BLaER1 (cell line): Measurements from ENCODE around the gene PARP14.

ENCODE experiments used
- H3K27ac ChIP-seq: shearing (Covaris generic); formaldehyde crosslinking; 2 replicates; pipeline ENCODE4 v1.8.1; 2022
- H3K27me3 ChIP-seq: shearing (Covaris generic); formaldehyde crosslinking; 2 replicates; pipeline ENCODE4 v1.8.1; 2022
- H3K36me3 ChIP-seq: shearing (Covaris generic); formaldehyde crosslinking; 2 replicates; pipeline ENCODE4 v1.8.1; 2022
- H3K4me1 ChIP-seq: shearing (Covaris generic); formaldehyde crosslinking; 2 replicates; pipeline ENCODE4 v1.8.1; 2022
- H3K4me2 ChIP-seq: shearing (Covaris generic); formaldehyde crosslinking; 2 replicates; pipeline ENCODE4 v1.8.1; 2022
- H3K4me3 ChIP-seq: shearing (Covaris generic); formaldehyde crosslinking; 2 replicates; pipeline ENCODE4 v1.8.1; 2022
- H3K9ac ChIP-seq: shearing (Covaris generic); formaldehyde crosslinking; 2 replicates; pipeline ENCODE4 v1.8.1; 2022
- H3K9me3 ChIP-seq: shearing (Covaris generic); formaldehyde crosslinking; 2 replicates; pipeline ENCODE4 v1.8.1; 2022
- H4K20me1 ChIP-seq: shearing (Covaris generic); formaldehyde crosslinking; 2 replicates; pipeline ENCODE4 v1.8.1; 2022
- Cebpa-rat ChIP-seq: shearing (Covaris generic); IDR thresholded peaks from 2 replicates; pipeline ENCODE4 v1.8.1; 2022

The PARP14 gene

DNA sequence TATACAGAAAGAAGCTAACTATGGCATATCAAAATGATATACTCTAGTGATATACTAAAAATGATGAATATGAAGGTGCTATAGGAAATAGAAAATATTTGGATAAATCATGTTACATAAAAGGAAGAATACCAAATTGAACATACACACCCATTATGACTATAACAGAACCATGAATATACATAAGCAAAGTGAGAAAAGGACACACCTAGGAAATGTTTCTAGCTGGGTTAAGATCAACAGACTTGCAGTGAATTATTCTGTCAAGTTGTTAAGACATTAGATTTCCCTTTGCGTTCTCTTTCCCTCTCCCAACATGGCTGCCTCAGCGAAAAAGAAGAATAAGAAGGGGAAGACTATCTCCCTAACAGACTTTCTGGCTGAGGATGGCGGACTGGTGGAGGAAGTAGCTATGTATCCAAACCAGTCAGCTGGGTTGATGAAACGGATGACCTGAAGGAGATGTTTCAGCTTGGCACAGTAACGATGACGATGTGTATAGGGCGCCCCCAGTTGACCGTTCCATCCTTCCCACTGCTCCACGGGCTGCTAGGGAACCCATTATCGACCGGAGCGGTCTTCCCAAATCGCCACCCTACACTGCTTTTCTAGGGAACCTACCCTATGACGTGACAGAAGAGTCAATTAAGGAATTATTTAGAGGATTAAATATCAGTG, 20.2 kb upstream of the PARP14 start:
- no peaks in the 10 kb centered on the region for H3K27me3 ChIP-seq
- peaks cover 16% of the 10 kb centered on the region for H3K9me3 ChIP-seq
- H3K4me1 ChIP-seq, result peaks cover 11% of the 10 kb centered on the region
- no peak overlapping the region for H3K9ac ChIP-seq
- TF ChIP-seq Cebpa-rat, result no peak
- H3K4me2 ChIP-seq, result no peak overlapping the region
- no peaks in the 10 kb centered on the region for H4K20me1 ChIP-seq
- no peaks in the 10 kb centered on the region for H3K36me3 ChIP-seq
- H3K27ac ChIP-seq, result no peak overlapping the region
- no peak overlapping the region for H3K4me3 ChIP-seq

DNA sequence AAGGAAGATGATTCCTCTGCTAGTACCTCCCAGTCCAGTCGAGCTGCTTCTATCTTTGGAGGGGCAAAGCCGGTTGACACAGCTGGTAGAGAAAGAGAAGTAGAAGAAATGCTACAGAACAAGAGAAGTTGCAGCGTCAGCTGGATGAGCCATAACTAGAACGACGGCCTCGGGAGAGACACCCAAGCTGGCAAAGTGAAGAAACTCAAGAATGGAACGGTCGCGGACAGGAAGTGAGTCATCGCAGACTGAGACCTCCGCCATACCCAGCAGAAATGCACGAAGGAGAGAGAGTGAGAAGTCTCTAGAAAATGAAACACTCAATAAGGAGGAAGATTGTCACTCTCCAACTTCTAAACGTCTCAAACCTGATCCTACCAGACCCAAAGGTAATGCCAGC, 19.0 kb upstream of the PARP14 start:
- Histone ChIP-seq H3K4me1 (peaks cover 11% of the 10 kb centered on the region), H3K27ac (no peak overlapping the region), H3K4me3 (no peak overlapping the region), H3K9ac (no peak overlapping the region), H3K9me3 (peaks cover 16% of the 10 kb centered on the region), H3K36me3 (no peaks in the 10 kb centered on the region), H3K27me3 (no peaks in the 10 kb centered on the region), H3K4me2 (no peak overlapping the region), H4K20me1 (no peaks in the 10 kb centered on the region)
- TF ChIP-seq Cebpa-rat, result no peak

DNA sequence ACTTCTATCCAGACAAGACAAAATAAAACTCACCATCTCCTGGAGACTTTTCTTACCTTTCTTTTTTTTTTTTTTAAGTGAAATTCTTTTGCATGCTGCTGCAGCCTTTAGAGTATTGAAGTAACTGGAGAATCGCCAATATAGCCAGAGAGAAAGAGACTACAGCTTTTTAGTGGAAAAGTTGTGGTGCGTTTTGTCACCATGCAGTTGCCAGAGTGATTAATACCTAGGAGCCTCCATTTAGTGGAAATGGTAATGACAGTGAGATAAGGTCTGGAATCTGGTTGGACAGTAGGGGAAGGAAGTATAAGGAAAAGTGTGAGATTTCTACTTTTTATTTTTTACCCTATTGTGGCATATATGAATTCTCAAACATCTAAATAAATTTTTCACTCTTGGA, 18.1 kb upstream of the PARP14 start:
- Histone ChIP-seq H3K4me1 (peaks cover 11% of the 10 kb centered on the region), H3K27me3 (no peaks in the 10 kb centered on the region), H3K9me3 (peaks cover 16% of the 10 kb centered on the region), H3K4me3 (no peak overlapping the region), H4K20me1 (no peaks in the 10 kb centered on the region), H3K9ac (no peak overlapping the region), H3K36me3 (no peaks in the 10 kb centered on the region), H3K4me2 (no peak overlapping the region), H3K27ac (no peak overlapping the region)
- TF ChIP-seq Cebpa-rat, result no peak

DNA sequence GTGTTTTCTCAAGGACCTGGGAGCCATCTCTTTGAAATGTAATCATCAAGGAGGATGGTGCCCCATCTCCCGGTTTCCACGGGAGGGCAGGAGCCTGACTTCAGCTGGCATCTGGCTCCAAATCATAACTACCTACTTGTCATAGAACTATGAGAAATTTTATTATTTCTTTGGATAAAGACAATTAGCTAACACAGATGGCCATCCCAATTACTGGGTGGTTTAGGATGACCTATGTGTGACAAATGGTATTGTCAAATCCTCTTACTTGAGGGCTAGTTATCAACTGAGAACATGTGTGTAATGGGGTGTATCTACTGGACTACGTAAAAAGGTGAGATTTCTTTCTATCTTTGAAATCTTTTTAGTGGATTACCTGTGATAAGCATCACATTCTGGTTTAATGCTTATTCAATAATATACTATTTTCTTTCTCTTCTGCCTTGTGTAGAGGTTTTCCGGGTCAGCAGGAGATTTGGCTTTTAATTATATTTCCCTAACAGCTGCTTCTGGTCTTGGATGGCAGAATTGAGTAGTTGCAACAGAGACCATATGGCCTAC, 15.3 kb upstream of the PARP14 start:
- no peak for TF ChIP-seq Cebpa-rat
- Histone ChIP-seq H3K9ac (no peak overlapping the region), H4K20me1 (no peaks in the 10 kb centered on the region), H3K9me3 (peaks cover 22% of the 10 kb centered on the region), H3K27ac (no peak overlapping the region), H3K4me2 (no peak overlapping the region), H3K4me1 (no peaks in the 10 kb centered on the region), H3K4me3 (no peak overlapping the region), H3K27me3 (no peaks in the 10 kb centered on the region), H3K36me3 (no peaks in the 10 kb centered on the region)

DNA sequence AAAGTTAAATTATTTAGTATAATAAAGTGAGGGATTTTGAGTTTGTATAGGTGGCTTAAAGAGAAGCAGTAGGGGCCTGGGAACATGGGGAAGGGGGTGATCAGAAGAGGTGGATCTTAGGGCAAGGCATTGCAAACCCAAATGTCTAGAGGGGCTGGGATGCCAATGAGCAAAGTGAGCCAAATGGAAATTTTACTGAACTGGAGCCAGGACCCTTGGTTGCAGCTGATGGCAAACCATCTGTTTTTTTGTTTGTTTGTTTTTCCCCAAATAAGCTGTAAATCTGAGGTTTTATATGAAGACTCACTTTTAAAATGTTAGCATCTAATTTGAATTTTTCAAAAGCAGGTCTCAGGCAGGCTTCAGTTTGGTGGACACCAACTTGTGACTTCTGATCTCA, 14.8 kb upstream of the PARP14 start:
- Histone ChIP-seq H3K27me3 (no peaks in the 10 kb centered on the region), H3K9me3 (peaks cover 17% of the 10 kb centered on the region), H3K9ac (no peak overlapping the region), H3K4me2 (no peak overlapping the region), H3K36me3 (no peaks in the 10 kb centered on the region), H3K4me1 (no peaks in the 10 kb centered on the region), H3K4me3 (no peak overlapping the region), H4K20me1 (no peaks in the 10 kb centered on the region), H3K27ac (no peak overlapping the region)
- TF ChIP-seq Cebpa-rat, result no peak

DNA sequence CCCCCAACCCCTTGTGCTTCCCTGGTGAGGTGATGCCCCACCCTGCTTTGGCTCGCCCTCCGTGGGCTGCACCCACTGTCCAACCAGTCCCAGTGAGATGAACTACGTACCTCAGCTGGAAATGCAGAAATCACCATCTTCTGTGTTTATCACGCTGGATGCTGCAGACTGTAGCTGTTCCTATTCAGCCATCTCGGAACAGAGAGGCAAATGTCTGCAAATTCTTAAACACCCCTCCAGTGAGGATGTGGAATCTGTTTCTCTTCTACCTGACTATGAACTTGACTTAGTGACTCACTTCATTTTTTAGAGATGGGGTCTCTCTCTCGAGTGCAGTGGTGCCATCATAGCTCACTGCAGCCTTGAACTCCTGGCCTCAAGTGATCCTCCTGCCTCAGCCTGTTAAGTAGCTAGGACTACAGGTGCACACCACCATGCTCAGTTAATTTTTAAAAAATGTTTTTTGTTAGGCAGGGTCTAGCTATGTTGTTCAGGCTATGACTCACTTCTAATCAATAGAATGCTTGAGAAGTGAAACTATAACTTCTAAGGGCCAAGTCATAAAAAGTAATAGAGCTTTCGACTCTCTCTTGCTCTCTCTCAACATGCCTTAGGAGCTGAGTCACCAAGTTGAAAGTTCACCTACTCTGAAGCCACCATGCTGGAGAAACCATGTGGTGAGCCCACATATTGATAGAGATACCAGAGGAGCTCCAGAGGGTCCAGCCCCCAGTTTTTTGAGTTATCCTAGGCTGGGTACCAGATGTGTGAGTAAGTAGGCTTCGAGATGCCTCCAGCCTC, 11.5 kb upstream of the PARP14 start:
- H3K27me3 ChIP-seq, result no peaks in the 10 kb centered on the region
- no peak overlapping the region for H3K4me2 ChIP-seq
- TF ChIP-seq Cebpa-rat, result no peak
- H3K9me3 ChIP-seq, result peaks cover 6% of the 10 kb centered on the region; the same call in 1 of the 2 replicates
- no peak overlapping the region for H3K9ac ChIP-seq
- no peak overlapping the region for H3K27ac ChIP-seq
- H3K4me1 ChIP-seq, result no peaks in the 10 kb centered on the region
- H3K36me3 ChIP-seq, result no peaks in the 10 kb centered on the region
- no peak overlapping the region for H3K4me3 ChIP-seq
- no peaks in the 10 kb centered on the region for H4K20me1 ChIP-seq

DNA sequence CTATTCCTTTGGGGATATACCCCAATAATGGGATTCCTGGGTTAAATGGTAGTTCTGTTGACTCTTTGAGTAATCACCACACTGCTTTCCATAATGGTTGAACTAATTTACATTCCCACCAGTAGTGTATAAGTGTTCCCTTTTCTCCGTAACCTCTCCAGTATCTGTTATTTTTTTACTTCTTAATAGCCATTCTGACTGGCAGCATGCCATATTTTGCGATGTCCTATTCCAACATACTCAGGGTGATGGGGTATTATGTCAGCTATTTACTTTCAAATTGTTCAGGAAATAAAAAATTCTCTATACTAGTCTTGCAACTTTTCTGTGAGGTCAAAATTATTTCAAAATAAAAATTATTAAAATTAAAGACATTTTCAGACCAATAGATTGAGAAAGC, 9.1 kb upstream of the PARP14 start:
- Histone ChIP-seq H3K9ac (no peak overlapping the region), H3K27ac (no peak overlapping the region), H4K20me1 (no peaks in the 10 kb centered on the region), H3K36me3 (no peaks in the 10 kb centered on the region), H3K4me3 (no peak overlapping the region), H3K9me3 (peaks cover 12% of the 10 kb centered on the region), H3K27me3 (no peaks in the 10 kb centered on the region), H3K4me2 (no peak overlapping the region), H3K4me1 (no peaks in the 10 kb centered on the region)
- TF ChIP-seq Cebpa-rat, result no peak

DNA sequence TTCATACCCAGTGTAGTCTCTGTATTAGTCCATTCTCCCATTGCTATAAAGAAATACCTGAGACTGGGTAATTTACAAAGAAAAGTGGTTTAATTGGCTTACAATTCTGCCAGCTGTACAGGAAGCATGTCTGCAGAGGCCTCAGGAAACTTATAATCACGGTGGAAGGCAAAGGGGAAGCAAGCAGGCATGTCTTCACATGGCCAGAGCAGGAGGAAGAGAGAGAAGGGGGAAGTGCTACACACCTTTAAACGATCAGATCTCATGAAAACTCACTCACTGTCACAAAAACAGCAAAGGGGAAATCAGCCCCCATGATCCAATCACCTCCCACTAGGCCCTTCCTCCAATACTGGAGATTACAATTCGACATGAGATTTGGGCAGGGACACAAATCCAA, 6.3 kb upstream of the PARP14 start:
- no peak overlapping the region for H3K4me3 ChIP-seq
- H3K9ac ChIP-seq, result no peak overlapping the region
- no peaks in the 10 kb centered on the region for H3K36me3 ChIP-seq
- H4K20me1 ChIP-seq, result no peaks in the 10 kb centered on the region
- H3K4me1 ChIP-seq, result peaks cover 13% of the 10 kb centered on the region
- H3K9me3 ChIP-seq, result peaks cover 6% of the 10 kb centered on the region; the same call in 1 of the 2 replicates
- no peak overlapping the region for H3K27ac ChIP-seq
- no peak for TF ChIP-seq Cebpa-rat
- H3K4me2 ChIP-seq, result no peak overlapping the region
- H3K27me3 ChIP-seq, result no peaks in the 10 kb centered on the region

DNA sequence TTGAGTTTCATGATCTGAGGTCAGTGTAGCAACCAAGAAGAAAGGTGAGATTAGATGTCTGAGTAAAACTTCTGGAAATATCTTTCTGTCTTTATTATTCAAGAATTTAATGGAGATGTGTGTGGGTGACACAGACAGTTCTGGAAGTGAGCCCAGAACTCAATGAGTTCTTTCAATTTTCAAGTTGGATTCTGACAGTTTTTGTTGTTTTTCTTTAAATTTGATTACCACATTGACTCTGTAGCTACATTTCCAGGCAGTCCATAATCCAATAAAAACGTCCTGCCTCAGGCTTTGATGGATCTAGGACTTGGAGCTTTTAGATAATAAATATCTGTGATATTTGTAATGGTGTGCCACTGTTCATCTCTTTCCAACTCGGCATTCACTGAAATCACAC, 3.9 kb upstream of the PARP14 start:
- H3K27me3 ChIP-seq, result no peaks in the 10 kb centered on the region
- peaks cover 26% of the 10 kb centered on the region for H3K4me1 ChIP-seq
- H3K9me3 ChIP-seq, result peaks cover 6% of the 10 kb centered on the region; the same call in 1 of the 2 replicates
- no peaks in the 10 kb centered on the region for H3K36me3 ChIP-seq
- H3K9ac ChIP-seq, result no peak overlapping the region
- H4K20me1 ChIP-seq, result no peaks in the 10 kb centered on the region
- no peak overlapping the region for H3K4me2 ChIP-seq
- no peak for TF ChIP-seq Cebpa-rat
- H3K4me3 ChIP-seq, result no peak overlapping the region
- no peak overlapping the region for H3K27ac ChIP-seq

DNA sequence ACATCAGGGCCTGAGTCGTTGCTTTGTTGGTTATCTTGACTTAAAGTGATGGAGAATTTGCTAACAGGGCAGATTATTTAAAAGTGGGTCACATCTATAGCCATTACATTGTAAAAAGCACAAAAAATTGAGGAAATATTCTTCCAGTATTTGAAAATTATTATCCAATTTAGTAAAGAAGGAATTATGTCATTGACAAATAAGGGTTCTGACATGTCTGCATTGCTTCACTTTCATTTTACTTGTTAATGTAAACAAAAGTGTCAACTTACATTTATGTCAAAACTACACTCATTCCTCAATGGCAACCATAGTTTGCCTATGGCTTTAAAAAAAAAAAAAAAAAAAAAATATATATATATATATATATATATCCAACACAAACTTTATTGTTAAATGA, 3.4 kb upstream of the PARP14 start:
- peaks cover 6% of the 10 kb centered on the region; the same call in 1 of the 2 replicates for H3K9me3 ChIP-seq
- no peak overlapping the region for H3K4me3 ChIP-seq
- H3K27me3 ChIP-seq, result no peaks in the 10 kb centered on the region
- peaks cover 31% of the 10 kb centered on the region for H3K4me1 ChIP-seq
- H3K27ac ChIP-seq, result no peak overlapping the region
- H3K36me3 ChIP-seq, result no peaks in the 10 kb centered on the region
- H3K4me2 ChIP-seq, result no peak overlapping the region
- no peaks in the 10 kb centered on the region for H4K20me1 ChIP-seq
- TF ChIP-seq Cebpa-rat, result no peak
- H3K9ac ChIP-seq, result no peak overlapping the region
